Omental fat pad (tissue), 4 donors: ENCODE results near the gene NFIA. TPM values are rescaled to one million over a fixed set of nuclear protein-coding genes. Genes with fewer than 3 reads are reported as not detected.

Source experiments
- ATAC-seq: fragments of 150-250 bp; one replicate; pipeline ENCODE4 v1.9.1; 2016; ENCODE audit warnings: mild to moderate bottlenecking, moderate library complexity; ENCODE audit not compliant: low FRiP score
- DNase-seq: peaks from one replicate; pipeline ENCODE4 v3.0.0-alpha.2; 2019; ENCODE audit warnings: low spot score
- total RNA-seq, 4 donors: library from RNA; depleted of rRNA; stranded (reverse); fragments of >200 nt; gene quantifications; one replicate each; pipeline ENCODE4 v1.1.0, GENCODE V29; 2016
- TF ChIP-seq, protein P1 (sequence below), 3 donors: fragments of 450-650 bp; IDR thresholded peaks; one replicate each; pipeline ENCODE4 v1.5.1; 2016 to 2017; ENCODE audit warnings: antibody characterized with exemption in 3 of 3, mild to moderate bottlenecking in 3 of 3, moderate library complexity in 2 of 3

The NFIA gene
- total RNA-seq, 4 donors from 2014 or later: 61.1 to 159 (median 77.5) TPM

DNA sequence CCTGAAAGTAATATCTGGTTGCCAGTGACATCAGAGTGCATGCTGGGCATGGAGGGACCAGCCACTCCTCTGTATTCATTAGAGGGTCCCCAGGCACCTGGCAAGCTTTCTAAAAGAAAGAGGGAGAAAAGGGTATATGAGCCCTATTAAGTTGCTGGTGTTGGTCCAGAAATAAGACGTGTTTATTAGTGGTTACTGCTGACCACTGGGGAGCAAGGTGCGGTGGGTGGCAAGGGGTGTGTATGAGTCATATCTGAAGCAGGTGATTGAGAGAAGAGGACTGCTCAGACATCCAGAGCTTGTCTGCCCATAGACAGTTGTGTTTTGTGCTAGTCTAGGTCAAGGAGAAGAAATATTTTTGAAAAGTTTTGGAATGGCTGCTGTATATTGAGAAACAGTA lies 344.5 kb downstream of the NFIA start:
- TF ChIP-seq, protein P1, sequence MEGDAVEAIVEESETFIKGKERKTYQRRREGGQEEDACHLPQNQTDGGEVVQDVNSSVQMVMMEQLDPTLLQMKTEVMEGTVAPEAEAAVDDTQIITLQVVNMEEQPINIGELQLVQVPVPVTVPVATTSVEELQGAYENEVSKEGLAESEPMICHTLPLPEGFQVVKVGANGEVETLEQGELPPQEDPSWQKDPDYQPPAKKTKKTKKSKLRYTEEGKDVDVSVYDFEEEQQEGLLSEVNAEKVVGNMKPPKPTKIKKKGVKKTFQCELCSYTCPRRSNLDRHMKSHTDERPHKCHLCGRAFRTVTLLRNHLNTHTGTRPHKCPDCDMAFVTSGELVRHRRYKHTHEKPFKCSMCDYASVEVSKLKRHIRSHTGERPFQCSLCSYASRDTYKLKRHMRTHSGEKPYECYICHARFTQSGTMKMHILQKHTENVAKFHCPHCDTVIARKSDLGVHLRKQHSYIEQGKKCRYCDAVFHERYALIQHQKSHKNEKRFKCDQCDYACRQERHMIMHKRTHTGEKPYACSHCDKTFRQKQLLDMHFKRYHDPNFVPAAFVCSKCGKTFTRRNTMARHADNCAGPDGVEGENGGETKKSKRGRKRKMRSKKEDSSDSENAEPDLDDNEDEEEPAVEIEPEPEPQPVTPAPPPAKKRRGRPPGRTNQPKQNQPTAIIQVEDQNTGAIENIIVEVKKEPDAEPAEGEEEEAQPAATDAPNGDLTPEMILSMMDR (IDR thresholded peaks at IDR 0.05): no peak
- ATAC-seq (no peak), DNase-seq (no peak)

DNA sequence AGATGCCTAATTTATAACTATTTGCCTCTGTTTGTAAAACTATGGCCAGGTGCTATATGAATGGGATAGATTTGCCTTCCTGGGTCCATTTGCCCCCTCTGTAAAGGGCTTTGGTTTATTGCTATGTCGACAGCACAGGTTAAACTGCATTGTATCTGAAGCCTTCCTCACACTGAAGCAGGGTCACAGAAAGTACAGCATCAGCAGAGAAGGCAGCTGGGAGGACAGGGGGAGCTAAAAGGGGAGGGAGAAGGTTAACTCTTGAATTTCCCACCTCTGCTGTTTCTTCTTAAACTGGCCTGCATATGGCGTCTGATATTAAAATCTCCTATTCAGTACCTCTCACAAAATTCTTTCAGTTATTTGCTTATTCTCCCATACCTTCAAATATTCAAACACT lies 345.1 kb downstream of the NFIA start:
- TF ChIP-seq, protein P1 (IDR thresholded peaks at IDR 0.05): no peak
- DNase-seq: no peak
- no peak for ATAC-seq

DNA sequence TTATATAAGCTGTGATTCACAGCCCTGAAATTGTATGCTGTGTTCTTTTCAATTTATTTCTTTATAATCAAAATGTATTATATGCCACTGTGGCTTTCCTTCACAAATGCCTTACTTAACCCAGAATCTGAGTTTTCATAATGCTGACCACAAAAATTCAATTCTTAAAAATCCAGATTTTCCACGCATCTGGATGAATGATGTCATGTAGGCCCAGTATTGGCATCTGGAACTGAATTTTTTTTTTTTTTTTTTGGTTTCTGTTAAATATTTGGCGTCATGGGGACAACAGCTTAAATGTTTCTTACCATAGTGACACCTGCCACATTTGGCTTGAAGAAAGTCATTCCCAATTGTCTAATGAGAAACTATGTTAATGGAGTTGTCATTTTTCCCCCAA lies 345.8 kb downstream of the NFIA start:
- TF ChIP-seq, protein P1 (IDR thresholded peaks at IDR 0.05): no peak
- ATAC-seq: no peak

DNA sequence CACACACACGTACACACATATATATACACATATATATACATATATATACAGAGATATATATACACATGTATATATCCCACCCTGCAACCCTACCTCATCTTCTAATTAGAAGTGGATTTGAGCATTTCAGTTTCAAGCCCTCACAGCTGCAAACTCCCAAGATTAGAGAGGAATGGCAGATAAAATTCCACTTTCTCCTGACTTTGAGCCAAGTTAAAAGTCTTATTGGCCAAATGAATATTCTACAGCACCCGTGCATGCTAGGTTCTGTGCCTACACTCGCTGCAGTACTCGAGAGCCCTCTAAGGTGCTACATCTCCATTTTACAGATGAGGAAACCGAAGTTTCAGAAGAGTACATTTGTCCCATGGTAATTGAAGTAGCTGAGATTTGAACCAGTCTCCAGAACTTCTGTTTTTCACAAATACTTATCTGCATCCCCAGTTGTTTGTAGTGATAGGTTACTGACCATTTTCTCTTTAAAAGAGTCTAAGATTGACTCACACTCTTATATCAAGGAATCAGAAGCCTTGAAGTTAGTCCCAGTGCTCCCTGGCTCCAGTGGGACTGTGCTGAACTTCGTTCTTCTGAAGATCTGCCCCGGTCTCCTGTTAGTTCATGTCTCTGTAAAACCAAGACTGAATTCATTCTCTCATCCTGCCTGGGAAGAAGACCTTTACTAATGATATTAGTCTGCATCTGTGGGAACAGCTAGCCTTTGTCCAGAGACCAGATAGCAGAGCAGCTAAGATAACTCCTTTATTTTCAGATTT lies 350.4 kb downstream of the NFIA start:
- ATAC-seq (no peak), DNase-seq (no peak)

More for the DNA sequence above, 345.8 kb downstream of the NFIA start:
- no peak for DNase-seq

DNA sequence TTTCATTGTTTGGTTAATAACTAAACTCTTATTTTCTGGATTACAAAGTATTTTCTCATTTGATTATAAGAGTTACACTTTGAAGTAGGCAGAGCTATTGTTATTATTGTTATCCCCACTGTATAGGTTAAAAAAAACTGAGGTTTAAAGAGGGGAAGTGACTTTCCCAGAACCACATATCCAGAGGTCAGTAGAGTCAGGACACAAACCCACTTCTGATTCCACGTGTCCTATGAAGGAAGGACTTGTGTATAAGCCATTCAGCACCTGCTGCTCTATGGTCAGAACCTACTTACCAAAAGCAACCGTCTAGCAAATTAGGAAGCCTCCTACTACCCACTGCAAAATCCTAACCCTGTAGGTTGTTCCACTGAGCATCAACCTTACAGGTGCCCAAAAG lies 351.3 kb downstream of the NFIA start:
- ATAC-seq (no peak), DNase-seq (no peak)
- TF ChIP-seq, protein P1 (IDR thresholded peaks at IDR 0.05): no peak

More for the DNA sequence above, 350.4 kb downstream of the NFIA start:
- TF ChIP-seq, protein P1 (IDR thresholded peaks at IDR 0.05): no peak

DNA sequence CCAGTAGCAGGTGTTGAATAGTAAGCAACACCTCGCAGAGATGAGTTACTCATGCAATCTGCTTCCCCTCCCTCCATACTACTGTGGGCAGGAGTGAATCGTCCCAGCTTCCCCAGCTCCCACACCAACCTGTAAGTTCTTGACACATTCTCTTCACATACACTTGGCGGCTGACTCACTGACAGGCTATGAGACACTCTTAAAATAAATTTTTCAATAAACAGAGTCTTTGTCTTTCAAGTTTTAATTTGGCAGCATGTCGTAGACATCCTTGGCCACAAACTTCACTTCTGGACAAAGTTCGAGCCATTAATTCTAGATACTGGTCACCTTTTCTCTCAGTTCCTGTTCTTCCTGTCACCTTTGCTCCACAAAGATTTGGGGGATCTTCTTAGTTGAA lies 351.9 kb downstream of the NFIA start:
- TF ChIP-seq, protein P1 (IDR thresholded peaks at IDR 0.05): no peak
- ATAC-seq (peak; percentile 83), DNase-seq (no peak)

DNA sequence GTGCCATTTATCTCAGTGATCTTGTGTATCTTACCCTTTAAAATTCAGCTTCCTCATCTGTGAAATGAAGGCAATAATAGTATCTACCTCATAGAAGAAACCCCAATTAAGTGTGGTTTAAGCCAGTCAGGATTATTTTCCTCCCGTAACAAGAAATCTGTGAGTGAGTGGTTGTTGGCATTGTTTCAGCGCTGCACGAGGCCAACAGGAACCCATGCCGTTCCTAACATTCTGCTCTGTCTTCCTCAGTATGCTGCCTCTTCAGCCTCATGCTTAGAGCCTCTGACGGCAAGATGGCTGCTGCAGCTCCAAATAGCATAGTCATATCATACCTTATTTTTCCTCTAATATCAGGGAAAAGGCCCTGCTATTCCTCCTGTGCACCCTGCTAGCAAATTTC lies 352.9 kb downstream of the NFIA start:
- DNase-seq: no peak
- ATAC-seq: no peak
- TF ChIP-seq, protein P1 (IDR thresholded peaks at IDR 0.05): no peak
